K562 (cell line): Measurements from ENCODE around the gene AP3B1. TPM values are rescaled to one million over a fixed set of nuclear protein-coding genes. Genes with fewer than 3 reads are reported as not detected.

Experiments
- C11orf30 ChIP-seq: fragments of 450-650 bp; IDR thresholded peaks from 2 replicates; pipeline ENCODE4 v1.6.1; 2016; ENCODE audit warnings: low read depth, mild to moderate bottlenecking
- CC2D1A ChIP-seq: fragments of 450-650 bp; IDR thresholded peaks from 2 replicates; pipeline ENCODE4 v1.6.1; 2017; ENCODE audit warnings: mild to moderate bottlenecking
- FOXJ3 ChIP-seq: sonication (generic); formaldehyde crosslinking; IDR thresholded peaks from 2 replicates; pipeline ENCODE4 v1.4.0; 2020; ENCODE audit warnings: mild to moderate bottlenecking, missing genetic modification reagents
- GMEB1 ChIP-seq: fragments of 250-450 bp; sonication (Bioruptor Pico); IDR thresholded peaks from 2 replicates; pipeline ENCODE4 v1.4.0; 2020; ENCODE audit warnings: mild to moderate bottlenecking
- HDAC1 ChIP-seq, 2 experiments: fragments of 450-650 bp; IDR thresholded peaks; 2 replicates each; pipeline ENCODE4 v1.6.1; 2016 to 2017; ENCODE audit warnings: inconsistent platforms in 1 of 2, mild to moderate bottlenecking in 1 of 2, moderate library complexity in 1 of 2
- ID3 ChIP-seq, 2 experiments: fragments of 250-450 bp in 1 of 2; fragments of 450-650 bp in 1 of 2; sonication (Bioruptor Pico) in 1 of 2; IDR thresholded peaks; 2 replicates each; pipeline versions ENCODE4 v1.6.1 to v1.8.0; 2016 to 2021; ENCODE audit warnings: mild to moderate bottlenecking in 2 of 2, moderate library complexity in 2 of 2, missing compliant biosample characterization in 1 of 2, missing genetic modification characterization in 1 of 2
- MCM7 ChIP-seq, 2 experiments: fragments of 450-650 bp; IDR thresholded peaks; 2 replicates each; pipeline ENCODE4 v1.6.1; 2016 to 2018
- MXD1 ChIP-seq: fragments of 250-450 bp; sonication (Bioruptor Pico); IDR thresholded peaks from 2 replicates; pipeline ENCODE4 v1.8.0; 2021; ENCODE audit warnings: borderline replicate concordance, mild to moderate bottlenecking, moderate library complexity; ENCODE audit not compliant: poor library complexity, severe bottlenecking
- OTX1 ChIP-seq: fragments of 450-650 bp; formaldehyde crosslinking; IDR thresholded peaks from 2 replicates; pipeline ENCODE4 v1.4.0; 2022; ENCODE audit warnings: mild to moderate bottlenecking
- RREB1 ChIP-seq: fragments of 250-450 bp; sonication (Bioruptor Pico); IDR thresholded peaks from 2 replicates; pipeline ENCODE4 v1.4.0; 2020
- SIX5 ChIP-seq, 2 experiments: IDR thresholded peaks; 2 replicates each; pipeline ENCODE4 v1.6.1; 2011; ENCODE audit warnings: low read length in 2 of 2, borderline replicate concordance in 1 of 2, low read depth in 1 of 2, mild to moderate bottlenecking in 1 of 2, moderate library complexity in 1 of 2; ENCODE audit not compliant: insufficient read depth in 1 of 2
- TCFL5 ChIP-seq: fragments of 250-450 bp; sonication (Bioruptor Pico); conservative IDR thresholded peaks from 2 replicates; pipeline ENCODE4 v1.6.1; 2021; ENCODE audit warnings: mild to moderate bottlenecking, moderate library complexity, matching md5 sums
- TFE3 ChIP-seq: fragments of 450-650 bp; formaldehyde crosslinking; IDR thresholded peaks from 2 replicates; pipeline ENCODE4 v1.4.0; 2020; ENCODE audit warnings: mild to moderate bottlenecking, mixed read lengths
- TOE1 ChIP-seq, 2 experiments: fragments of 450-650 bp in 1 of 2; sonication (generic) in 1 of 2; formaldehyde crosslinking in 1 of 2; IDR thresholded peaks; 2 replicates each; pipeline versions ENCODE4 v1.7.1 to v1.8.0; 2016 to 2022; ENCODE audit warnings: borderline replicate concordance in 2 of 2, mild to moderate bottlenecking in 2 of 2, antibody characterized with exemption in 1 of 2, inconsistent platforms in 1 of 2, low read depth in 1 of 2, missing genetic modification reagents in 1 of 2, moderate library complexity in 1 of 2
- ZNF239 ChIP-seq: fragments of 250-450 bp; sonication (Bioruptor Pico); IDR thresholded peaks from 2 replicates; pipeline ENCODE4 v1.4.0; 2020; ENCODE audit warnings: mild to moderate bottlenecking
- ZNF717 ChIP-seq: fragments of 250-450 bp; sonication (Bioruptor Pico); IDR thresholded peaks from 2 replicates; pipeline ENCODE4 v1.5.0; 2021
- polyA plus RNA-seq, 8 experiments: library from polyadenylated mRNA; depleted of rRNA in 4 of 8; stranded (reverse) in 5 of 8; unstranded in 3 of 8; fragments of >200 nt; fragmentation: Nextera tagmentation in 2 of 8; fragmentation: Illumina TruSeq in 1 of 8; extraction: Ambion mirVana in 2 of 8; extraction: Trizol in 1 of 8; gene quantifications; 2 replicates each; pipeline versions ENCODE4 v1.2.1 to v1.2.3, GENCODE V29; 2011 to 2014; ENCODE audit warnings: inconsistent platforms in 1 of 8, missing spikeins in 1 of 8
- total RNA-seq, 7 experiments: library from RNA; depleted of rRNA in 6 of 7; stranded (reverse); fragments of >200 nt in 6 of 7; fragmentation: Illumina TruSeq in 2 of 7; extraction: Trizol in 2 of 7; gene quantifications; 2 replicates each; pipeline versions ENCODE4 v1.2.1 to v1.2.3, GENCODE V29; 2011 to 2021; ENCODE audit warnings: low replicate concordance in 1 of 7

The AP3B1 gene
- total and polyA plus RNA-seq, 9 of the 15 experiments (the other 6 are each of a cell fraction or from before 2014, with no cell fraction given) = 21.1 to 61.8 (median 42.2) TPM

- TF ChIP-seq ID3 (CRISPR knock-in tag; IDR thresholded peaks at IDR 0.05) (no peak), ID3 (tag; IDR thresholded peaks at IDR 0.05) (no peak), FOXJ3 (CRISPR knock-in tag) (no peak), MXD1 (CRISPR knock-in tag) (no peak), TFE3 (CRISPR knock-in tag) (peak; percentile 86), RREB1 (no peak), SIX5 (IDR thresholded peaks at IDR 0.05; ENCODE audit: borderline replicate concordance in 1 of 2, insufficient read depth in 1 of 2, low read depth in 1 of 2, low read length in 2 of 2) (no peak), GMEB1 (CRISPR knock-in tag) (no peak), C11orf30 (no peak), TCFL5 (CRISPR knock-in tag) (no peak), CC2D1A (no peak), OTX1 (CRISPR knock-in tag) (no peak), MCM7 (IDR thresholded peaks at IDR 0.05) (no peak), HDAC1 (IDR thresholded peaks at IDR 0.05) (no peak), ZNF239 (no peak), ZNF717 (no peak), TOE1 (IDR thresholded peaks at IDR 0.05; ENCODE audit: borderline replicate concordance) (peak; percentile 71; the same call in 1 of the 2 replicates), TOE1 (CRISPR knock-in tag; IDR thresholded peaks at IDR 0.05; ENCODE audit: borderline replicate concordance, low read depth) (no peak)
Measured at GRCh38 chr5:78308703-78309102, 14.2 kb upstream of the AP3B1 start (continued).
